ENCODE measurements around the gene RGS13. TPM values are rescaled to one million over a fixed set of nuclear protein-coding genes. Genes with fewer than 3 reads are reported as not detected.

RGS13 gene
- total RNA-seq, 1 donor from 2014 or later = not detected

- no peaks in the 10 kb centered on the region for H3K36me3 Mint-ChIP-seq (ENCODE audit: low read depth, unreplicated experiment)
- no peak for FAIRE-seq
- peaks cover 7% of the 10 kb centered on the region for H3K4me1 Mint-ChIP-seq (ENCODE audit: low read depth, unreplicated experiment)
- no peak overlapping the region for H2AFZ ChIP-seq (ENCODE audit: low read depth, low read length)
- no peak overlapping the region for H3K4me3 ChIP-seq (ENCODE audit: insufficient read depth, low read depth, low read length)
- no peak overlapping the region for H3K4me2 ChIP-seq (ENCODE audit: low read length)
- no peak overlapping the region for H3K27ac ChIP-seq (ENCODE audit: low read depth, low read length)
- H3K36me3 ChIP-seq (ENCODE audit: insufficient read depth, low read length) = no peaks in the 10 kb centered on the region
- no peaks in the 10 kb centered on the region for H3K9me3 ChIP-seq (ENCODE audit: insufficient read depth, low read depth, low read length)
- H3K4me3 Mint-ChIP-seq (ENCODE audit: unreplicated experiment) = no peak overlapping the region
- H3K9me3 Mint-ChIP-seq (ENCODE audit: unreplicated experiment) = peaks cover 2% of the 10 kb centered on the region
- no peak for TF ChIP-seq EZH2 (IDR thresholded peaks at IDR 0.05; ENCODE audit: insufficient read depth, low read length)
- TF ChIP-seq, protein P1, sequence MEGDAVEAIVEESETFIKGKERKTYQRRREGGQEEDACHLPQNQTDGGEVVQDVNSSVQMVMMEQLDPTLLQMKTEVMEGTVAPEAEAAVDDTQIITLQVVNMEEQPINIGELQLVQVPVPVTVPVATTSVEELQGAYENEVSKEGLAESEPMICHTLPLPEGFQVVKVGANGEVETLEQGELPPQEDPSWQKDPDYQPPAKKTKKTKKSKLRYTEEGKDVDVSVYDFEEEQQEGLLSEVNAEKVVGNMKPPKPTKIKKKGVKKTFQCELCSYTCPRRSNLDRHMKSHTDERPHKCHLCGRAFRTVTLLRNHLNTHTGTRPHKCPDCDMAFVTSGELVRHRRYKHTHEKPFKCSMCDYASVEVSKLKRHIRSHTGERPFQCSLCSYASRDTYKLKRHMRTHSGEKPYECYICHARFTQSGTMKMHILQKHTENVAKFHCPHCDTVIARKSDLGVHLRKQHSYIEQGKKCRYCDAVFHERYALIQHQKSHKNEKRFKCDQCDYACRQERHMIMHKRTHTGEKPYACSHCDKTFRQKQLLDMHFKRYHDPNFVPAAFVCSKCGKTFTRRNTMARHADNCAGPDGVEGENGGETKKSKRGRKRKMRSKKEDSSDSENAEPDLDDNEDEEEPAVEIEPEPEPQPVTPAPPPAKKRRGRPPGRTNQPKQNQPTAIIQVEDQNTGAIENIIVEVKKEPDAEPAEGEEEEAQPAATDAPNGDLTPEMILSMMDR (IDR thresholded peaks at IDR 0.05; ENCODE audit: insufficient read depth, low read depth, low read length) = no peak
- H3K9ac ChIP-seq (ENCODE audit: low read length) = no peak overlapping the region
- no peaks in the 10 kb centered on the region for H3K27me3 ChIP-seq (ENCODE audit: insufficient read depth, low read length)
- H3K79me2 ChIP-seq (ENCODE audit: insufficient read depth, low read length) = no peaks in the 10 kb centered on the region
- H4K20me1 ChIP-seq (ENCODE audit: insufficient read depth, low read length) = no peaks in the 10 kb centered on the region
- H3K27ac Mint-ChIP-seq (ENCODE audit: unreplicated experiment) = no peak overlapping the region
- no peaks in the 10 kb centered on the region for H3K27me3 Mint-ChIP-seq (ENCODE audit: low read depth, unreplicated experiment)
- DNase-seq (ENCODE audit: low read depth) = no peak
- no peaks in the 10 kb centered on the region for H3K4me1 ChIP-seq (ENCODE audit: insufficient read depth, low read length)
These were observed 8.0 kb upstream of the RGS13 start for GRCh38 chr1:192627901-192628300.

- Mint-ChIP-seq H3K9me3 (ENCODE audit: unreplicated experiment) (peaks cover 2% of the 10 kb centered on the region), H3K36me3 (ENCODE audit: low read depth, unreplicated experiment) (no peaks in the 10 kb centered on the region)
These were observed 7.4 kb upstream of the RGS13 start for GRCh38 chr1:192628396-192629057.

DNA sequence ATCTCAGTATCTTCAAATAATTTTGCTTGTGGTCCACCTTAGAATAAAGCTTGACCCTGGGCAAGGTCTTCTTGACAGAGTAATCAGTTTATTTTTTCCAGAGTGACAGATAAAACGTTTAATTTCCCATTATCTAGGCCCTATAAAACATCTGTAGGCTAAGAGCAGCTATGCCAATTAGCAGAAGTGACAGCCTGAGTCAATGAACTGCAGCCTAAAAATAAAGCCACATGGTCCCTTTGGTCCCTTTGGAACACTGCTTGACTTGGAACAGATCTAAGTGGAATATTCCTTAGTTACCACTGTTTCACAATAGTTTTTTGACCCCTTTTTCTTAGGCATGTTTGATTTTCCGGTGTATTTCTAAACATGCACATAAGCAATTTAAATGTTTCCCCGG, 6.3 kb upstream of the RGS13 start:
- no peaks in the 10 kb centered on the region for H3K9me3 Mint-ChIP-seq (ENCODE audit: unreplicated experiment)
- no peaks in the 10 kb centered on the region for H3K27me3 ChIP-seq (ENCODE audit: insufficient read depth, low read length)
- H3K4me1 ChIP-seq (ENCODE audit: insufficient read depth, low read length) = no peaks in the 10 kb centered on the region
- TF ChIP-seq, protein P1 (IDR thresholded peaks at IDR 0.05; ENCODE audit: insufficient read depth, low read depth, low read length) = no peak
- no peak for TF ChIP-seq EZH2 (IDR thresholded peaks at IDR 0.05; ENCODE audit: insufficient read depth, low read length)
- FAIRE-seq (no peak), DNase-seq (ENCODE audit: low read depth) (no peak)
- no peak overlapping the region for H3K27ac Mint-ChIP-seq (ENCODE audit: unreplicated experiment)
- no peaks in the 10 kb centered on the region for H3K36me3 Mint-ChIP-seq (ENCODE audit: low read depth, unreplicated experiment)
- H3K9ac ChIP-seq (ENCODE audit: low read length) = no peak overlapping the region
- peaks cover 16% of the 10 kb centered on the region for H3K4me1 Mint-ChIP-seq (ENCODE audit: low read depth, unreplicated experiment)
- H3K9me3 ChIP-seq (ENCODE audit: insufficient read depth, low read depth, low read length) = no peaks in the 10 kb centered on the region
- no peak overlapping the region for H2AFZ ChIP-seq (ENCODE audit: low read depth, low read length)
- H3K4me3 Mint-ChIP-seq (ENCODE audit: unreplicated experiment) = no peak overlapping the region
- no peak overlapping the region for H3K27ac ChIP-seq (ENCODE audit: low read depth, low read length)
- no peaks in the 10 kb centered on the region for H3K36me3 ChIP-seq (ENCODE audit: insufficient read depth, low read length)
- H3K4me3 ChIP-seq (ENCODE audit: insufficient read depth, low read depth, low read length) = no peak overlapping the region
- H3K4me2 ChIP-seq (ENCODE audit: low read length) = no peak overlapping the region
- H4K20me1 ChIP-seq (ENCODE audit: insufficient read depth, low read length) = no peaks in the 10 kb centered on the region
- H3K27me3 Mint-ChIP-seq (ENCODE audit: low read depth, unreplicated experiment) = no peaks in the 10 kb centered on the region
- H3K79me2 ChIP-seq (ENCODE audit: insufficient read depth, low read length) = no peaks in the 10 kb centered on the region

More at GRCh38 chr1:192628396-192629057, 7.4 kb upstream of the RGS13 start:
- Histone ChIP-seq H3K79me2 (ENCODE audit: insufficient read depth, low read length) (no peaks in the 10 kb centered on the region), H3K27me3 (ENCODE audit: insufficient read depth, low read length) (no peaks in the 10 kb centered on the region), H3K36me3 (ENCODE audit: insufficient read depth, low read length) (no peaks in the 10 kb centered on the region), H3K9ac (ENCODE audit: low read length) (no peak overlapping the region), H3K9me3 (ENCODE audit: insufficient read depth, low read depth, low read length) (no peaks in the 10 kb centered on the region), H3K4me2 (ENCODE audit: low read length) (no peak overlapping the region), H2AFZ (ENCODE audit: low read depth, low read length) (no peak overlapping the region), H4K20me1 (ENCODE audit: insufficient read depth, low read length) (no peaks in the 10 kb centered on the region), H3K4me3 (ENCODE audit: insufficient read depth, low read depth, low read length) (no peak overlapping the region), H3K27ac (ENCODE audit: low read depth, low read length) (no peak overlapping the region), H3K4me1 (ENCODE audit: insufficient read depth, low read length) (no peaks in the 10 kb centered on the region)
- TF ChIP-seq EZH2 (IDR thresholded peaks at IDR 0.05; ENCODE audit: insufficient read depth, low read length) = no peak
- TF ChIP-seq, protein P1 (IDR thresholded peaks at IDR 0.05; ENCODE audit: insufficient read depth, low read depth, low read length) = no peak
- no peak for DNase-seq (ENCODE audit: low read depth)
- Mint-ChIP-seq H3K27ac (ENCODE audit: unreplicated experiment) (no peak overlapping the region), H3K27me3 (ENCODE audit: low read depth, unreplicated experiment) (no peaks in the 10 kb centered on the region), H3K4me3 (ENCODE audit: unreplicated experiment) (no peak overlapping the region), H3K4me1 (ENCODE audit: low read depth, unreplicated experiment) (peaks cover 13% of the 10 kb centered on the region)
- FAIRE-seq = no peak

All from astrocyte (in vitro differentiated cells and primary cell).